Spleen (tissue), 7 donors: ENCODE measurements around the gene CAPG.

Source experiments
- CTCF ChIP-seq, 11 experiments: fragments of 200-600 bp in 7 of 11; fragments of 450-650 bp in 4 of 11; sonication (generic) in 4 of 11; IDR thresholded peaks in 8 of 11; conservative IDR thresholded peaks in 3 of 11; 1 replicate in 7 of 11; 2 replicates in 4 of 11; pipeline versions ENCODE4 v1.4.0 to v1.8.0; 2016 to 2021; ENCODE audit warnings: antibody characterized with exemption in 11 of 11, inconsistent platforms in 4 of 11, mild to moderate bottlenecking in 1 of 11
- POLR2A ChIP-seq, 3 donors: fragments of 450-650 bp; IDR thresholded peaks; one replicate each; pipeline ENCODE4 v1.5.1; 2017; ENCODE audit warnings: antibody characterized with exemption in 3 of 3, mild to moderate bottlenecking in 1 of 3
- POLR2AphosphoS5 ChIP-seq, 3 donors: sonication (generic); formaldehyde crosslinking; IDR thresholded peaks; one replicate each; pipeline ENCODE4 v1.5.1; 2017; ENCODE audit warnings: antibody characterized with exemption in 3 of 3
- donor health status: DM: no; HTN: no; CAD: no; lungs with moderate emphysema.
- donor health status: DM: no; HTN: no; CAD: no.
- donor health status: DM: no; HTN: no; CAD: no.

- no peak for TF ChIP-seq POLR2A (IDR thresholded peaks at IDR 0.05)
- no peak for TF ChIP-seq CTCF (IDR thresholded peaks at IDR 0.05 in 8 of 11, conservative IDR thresholded peaks at IDR 0.05 in 3 of 11)
- TF ChIP-seq POLR2AphosphoS5 (IDR thresholded peaks at IDR 0.05): no peak
Measured at GRCh38 chr2:85435981-85436835, 26.0 kb upstream of the CAPG start.
